NB4 (cell line): Measurements from ENCODE around the gene EIF3K.
A peak's percentile ranks its signal among the peaks of the same experiment; 100 is the strongest.

ENCODE experiments used
- DNase-seq: peaks from one replicate; pipeline ENCODE4 v3.0.0; 2010; ENCODE audit warnings: low read depth
- H3K4me3 ChIP-seq: one replicate; pipeline ENCODE4 v1.5.1; 2011; ENCODE audit warnings: mild to moderate bottlenecking, low read depth, low read length, moderate library complexity
- MYC ChIP-seq: IDR thresholded peaks from 2 replicates; pipeline ENCODE4 v1.6.1; 2011; ENCODE audit warnings: low read depth, low read length
- POLR2A ChIP-seq: IDR thresholded peaks from 2 replicates; pipeline ENCODE4 v1.6.1; 2011; ENCODE audit warnings: mild to moderate bottlenecking; ENCODE audit not compliant: insufficient read length; ENCODE audit errors: extremely low read depth
- TF ChIP-seq, protein P1 (sequence below): IDR thresholded peaks from 2 replicates; pipeline ENCODE4 v1.6.1; 2011; ENCODE audit warnings: low read depth, low read length
- TF ChIP-seq, protein P2 (sequence below): IDR thresholded peaks from one replicate; pipeline ENCODE4 v1.5.1; 2012; ENCODE audit warnings: low read depth, low read length

EIF3K gene

DNA sequence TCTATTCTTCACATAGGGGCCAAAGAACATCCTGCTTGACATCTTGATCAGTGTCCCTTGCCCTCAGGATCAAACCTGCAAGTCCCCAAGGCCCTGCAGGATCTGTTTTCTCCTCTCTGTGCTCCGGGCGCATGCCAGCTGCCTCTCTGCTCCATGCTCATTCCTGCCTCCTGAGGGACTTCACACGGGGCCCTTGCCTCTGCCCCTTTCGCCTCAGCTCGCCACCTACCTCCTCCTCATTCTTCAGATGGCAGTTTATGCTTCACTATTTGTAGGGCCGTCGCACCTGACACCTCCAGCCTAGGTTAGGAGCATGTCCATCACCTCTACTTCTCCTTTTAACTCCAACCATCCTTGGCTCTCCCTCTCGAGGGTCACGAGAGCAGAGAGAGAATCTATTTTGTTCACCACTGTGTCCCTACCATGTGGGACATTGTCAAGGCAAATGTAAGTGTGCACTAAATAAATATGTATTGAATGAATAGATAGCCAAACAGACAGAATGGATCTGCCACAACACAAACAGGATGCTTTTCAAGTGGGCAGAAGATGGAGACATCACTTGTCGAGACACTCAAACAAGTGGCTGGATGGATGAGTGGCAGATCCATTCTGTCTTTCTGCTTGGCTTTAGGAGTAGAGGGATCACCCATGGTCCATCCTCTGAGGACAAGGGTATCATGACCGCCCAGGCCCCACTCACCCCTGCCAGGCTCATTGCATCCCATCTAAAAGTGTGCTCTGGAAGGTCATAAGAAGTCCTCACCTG lies 58.1 kb downstream of the EIF3K start:
- H3K4me3 ChIP-seq, result no peak overlapping the region
- TF ChIP-seq, protein P1, sequence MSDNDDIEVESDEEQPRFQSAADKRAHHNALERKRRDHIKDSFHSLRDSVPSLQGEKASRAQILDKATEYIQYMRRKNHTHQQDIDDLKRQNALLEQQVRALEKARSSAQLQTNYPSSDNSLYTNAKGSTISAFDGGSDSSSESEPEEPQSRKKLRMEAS, result no peak
- TF ChIP-seq MYC, result no peak
- DNase-seq, result no peak

DNA sequence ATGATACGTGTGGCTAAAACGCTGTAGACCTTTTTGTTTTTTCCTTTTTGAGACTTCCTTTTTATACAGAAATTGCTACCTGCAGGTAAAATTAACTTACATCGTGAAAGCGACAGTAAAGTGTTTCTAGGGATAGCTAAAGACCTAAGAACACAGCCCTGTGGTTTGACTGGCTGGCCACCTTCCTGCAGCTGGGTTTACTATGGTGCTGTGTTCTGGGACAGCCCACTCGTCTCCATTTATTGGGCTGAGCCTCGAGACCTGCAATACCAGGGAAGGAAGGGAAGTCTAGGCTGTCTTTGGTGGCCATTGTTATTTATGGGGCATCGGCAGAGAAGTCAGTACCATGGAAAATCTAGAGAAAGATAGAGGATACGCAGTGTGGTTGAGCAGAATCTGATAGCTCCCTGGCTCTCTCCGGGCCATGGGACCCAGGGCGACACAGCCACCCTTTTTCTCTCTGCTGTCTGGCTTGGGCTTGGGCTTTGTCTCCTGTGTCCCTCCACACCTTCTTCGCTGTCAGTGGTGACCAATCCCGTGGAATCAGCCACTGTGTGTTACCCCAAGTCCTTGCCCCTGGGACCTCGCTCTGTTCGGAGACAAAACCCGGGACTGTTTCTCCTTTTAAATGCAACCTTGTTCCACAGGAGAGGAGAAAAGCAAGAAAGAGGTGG lies 59.4 kb downstream of the EIF3K start:
- TF ChIP-seq MYC (no peak), POLR2A (no peak)
- TF ChIP-seq, protein P2, sequence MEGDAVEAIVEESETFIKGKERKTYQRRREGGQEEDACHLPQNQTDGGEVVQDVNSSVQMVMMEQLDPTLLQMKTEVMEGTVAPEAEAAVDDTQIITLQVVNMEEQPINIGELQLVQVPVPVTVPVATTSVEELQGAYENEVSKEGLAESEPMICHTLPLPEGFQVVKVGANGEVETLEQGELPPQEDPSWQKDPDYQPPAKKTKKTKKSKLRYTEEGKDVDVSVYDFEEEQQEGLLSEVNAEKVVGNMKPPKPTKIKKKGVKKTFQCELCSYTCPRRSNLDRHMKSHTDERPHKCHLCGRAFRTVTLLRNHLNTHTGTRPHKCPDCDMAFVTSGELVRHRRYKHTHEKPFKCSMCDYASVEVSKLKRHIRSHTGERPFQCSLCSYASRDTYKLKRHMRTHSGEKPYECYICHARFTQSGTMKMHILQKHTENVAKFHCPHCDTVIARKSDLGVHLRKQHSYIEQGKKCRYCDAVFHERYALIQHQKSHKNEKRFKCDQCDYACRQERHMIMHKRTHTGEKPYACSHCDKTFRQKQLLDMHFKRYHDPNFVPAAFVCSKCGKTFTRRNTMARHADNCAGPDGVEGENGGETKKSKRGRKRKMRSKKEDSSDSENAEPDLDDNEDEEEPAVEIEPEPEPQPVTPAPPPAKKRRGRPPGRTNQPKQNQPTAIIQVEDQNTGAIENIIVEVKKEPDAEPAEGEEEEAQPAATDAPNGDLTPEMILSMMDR, result no peak
- no peak for DNase-seq
- no peak overlapping the region for H3K4me3 ChIP-seq

DNA sequence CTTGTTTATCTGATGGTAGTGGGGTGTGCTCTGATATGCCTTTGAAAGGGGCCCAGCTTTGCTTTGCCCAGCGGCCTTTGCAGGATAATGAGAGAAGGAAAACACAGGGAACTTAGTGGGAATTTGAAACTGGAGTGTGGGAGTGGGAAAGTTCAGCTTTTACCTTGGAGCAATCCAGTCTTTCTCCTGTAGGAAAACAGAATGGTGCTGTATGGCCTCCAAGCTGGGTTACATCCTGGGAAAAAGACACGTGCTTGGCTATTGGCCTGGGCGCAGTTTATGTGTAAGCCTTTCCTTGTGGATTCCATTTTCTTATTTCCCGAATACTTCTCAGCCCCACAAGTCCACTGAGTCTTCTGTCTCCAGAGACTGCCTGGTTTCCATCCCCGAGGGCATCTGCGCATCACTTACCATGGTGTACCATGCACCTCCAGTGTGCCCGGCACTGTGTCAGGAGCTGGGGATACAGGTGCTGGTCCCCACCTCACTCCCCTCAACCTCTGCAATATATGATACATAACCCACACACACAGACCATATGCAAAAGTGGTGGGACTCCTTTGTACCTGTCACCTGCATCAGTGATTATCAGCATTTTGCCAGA lies 60.0 kb downstream of the EIF3K start:
- no peak for DNase-seq
- H3K4me3 ChIP-seq, result no peak overlapping the region
- TF ChIP-seq, protein P1, result no peak
- TF ChIP-seq MYC (no peak), POLR2A (no peak)
- TF ChIP-seq, protein P2, result no peak

DNA sequence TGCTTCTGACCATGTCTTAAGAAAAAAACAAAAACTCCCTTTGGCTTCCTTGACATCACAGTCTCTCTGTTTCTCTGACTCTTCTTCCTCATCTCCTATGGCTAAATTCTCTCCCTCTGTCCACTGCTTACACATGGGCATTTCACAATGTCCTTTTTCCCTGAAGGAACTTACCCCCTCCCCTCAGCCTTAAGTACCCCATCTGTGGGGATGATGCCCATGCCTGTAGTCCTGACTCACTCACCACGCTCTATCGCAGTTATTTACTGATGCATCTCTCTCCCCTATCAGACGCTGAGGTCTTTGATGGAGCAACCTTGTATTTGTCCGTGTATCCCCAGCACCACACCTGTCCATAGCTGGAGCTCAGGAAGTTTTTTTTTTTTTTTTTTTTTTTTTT lies 60.9 kb downstream of the EIF3K start:
- no peak overlapping the region for H3K4me3 ChIP-seq
- DNase-seq, result peak; percentile 46
- TF ChIP-seq, protein P2, result no peak

DNA sequence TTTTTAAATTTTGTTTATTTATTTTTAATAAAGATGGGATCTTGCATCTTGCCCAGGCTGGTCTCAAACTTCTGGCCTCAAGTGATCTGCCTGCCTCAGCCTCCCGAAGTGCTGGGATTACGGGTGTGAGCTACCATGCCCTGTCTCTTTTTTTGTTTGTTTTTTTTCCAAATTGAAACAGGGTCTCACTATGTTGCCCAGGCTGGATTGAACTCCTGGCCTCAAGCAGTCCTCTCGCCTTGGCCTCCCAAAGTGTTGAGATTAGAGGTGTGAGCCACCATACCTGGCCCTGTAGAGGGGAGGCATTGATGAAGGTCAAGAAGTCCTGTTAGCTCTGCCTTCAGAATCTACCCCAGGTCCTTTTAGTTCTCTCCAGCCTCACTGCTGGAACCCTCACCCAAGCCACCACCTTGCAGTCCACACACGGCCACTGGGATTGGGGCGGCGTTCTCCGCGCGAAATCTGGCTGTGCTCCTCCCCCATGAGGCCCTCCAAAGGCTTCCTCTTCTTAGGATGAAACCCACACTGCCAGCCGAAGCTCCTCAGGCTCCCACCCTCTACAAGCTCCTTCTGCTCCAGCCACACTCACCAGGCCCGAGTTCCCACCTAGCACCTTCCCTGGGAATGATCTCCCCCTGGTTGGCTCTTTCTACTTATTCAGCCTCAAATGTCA lies 63.3 kb downstream of the EIF3K start:
- no peak for TF ChIP-seq MYC
- TF ChIP-seq, protein P1, result no peak
- TF ChIP-seq, protein P2, result no peak
- no peak for TF ChIP-seq POLR2A
- H3K4me3 ChIP-seq, result no peak overlapping the region
- DNase-seq, result no peak

DNA sequence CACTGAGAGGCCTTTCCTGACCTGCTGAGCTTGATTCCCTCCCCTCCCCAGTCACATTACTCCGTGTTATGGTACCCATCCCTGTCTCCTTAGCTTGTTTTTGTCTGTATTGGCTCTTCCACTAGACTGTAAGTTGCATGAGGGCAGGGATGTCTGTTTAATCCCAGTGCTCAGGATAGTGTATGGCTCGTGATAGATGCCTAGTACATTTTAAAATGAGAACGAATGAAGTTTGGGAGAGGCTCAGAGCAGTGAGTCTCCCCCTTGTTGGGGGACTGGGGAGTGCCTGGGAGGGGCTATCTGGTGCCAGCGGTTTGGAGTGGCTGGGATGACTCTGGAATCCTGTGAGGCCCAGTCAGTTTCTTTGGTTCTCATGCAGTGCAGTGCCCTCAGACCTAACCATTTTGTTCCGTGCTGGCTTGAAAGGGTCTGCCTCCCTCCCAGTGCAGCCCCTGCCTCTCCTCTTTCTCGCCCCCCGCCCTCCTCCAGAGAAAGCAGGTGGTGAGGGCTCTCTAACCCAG lies 63.9 kb downstream of the EIF3K start:
- no peak for DNase-seq
- TF ChIP-seq POLR2A, result no peak
- TF ChIP-seq, protein P1, result no peak
- H3K4me3 ChIP-seq, result no peak overlapping the region
